K562 (cell line): Measurements from ENCODE around the gene BASP1. TPM values are rescaled to one million over a fixed set of nuclear protein-coding genes. Genes with fewer than 3 reads are reported as not detected.

ENCODE experiments used
- ATAC-seq: fragments of 200-7000 bp; cut with Tn5 transposase; 3 replicates; pipeline ENCODE4 v1.9.1; 2020; ENCODE audit warnings: moderate library complexity
- BruUV-seq: library from RNA; stranded (reverse); fragments of 400-500 nt; replicated peaks from 2 replicates; lab custom pipeline; 2021; lab: Mats Ljungman, UMichigan
- CTCF ChIA-PET: fragments of 300-600 bp; formaldehyde crosslinking; extraction: SDS; loops from one replicate; lab custom pipeline; 2021; ENCODE audit warnings: low intra/inter-chr PET ratio; lab: Yijun Ruan, JAX
- POLR2A ChIA-PET: fragments of 300-600, 350-650 bp; sonication (Branson Sonifier 250); formaldehyde crosslinking; extraction: SDS; loops from one replicate; lab custom pipeline; 2021; ENCODE audit warnings: antibody characterized with exemption, inconsistent platforms; lab: Yijun Ruan, JAX
- DNase-seq, 4 experiments: peaks; one replicate each; pipeline versions ENCODE4 v3.0.0 to v3.0.0-alpha.2; 2011 to 2018; ENCODE audit warnings: low spot score in 3 of 4, mixed read lengths in 3 of 4; ENCODE audit errors: extremely low read depth in 1 of 4
- FAIRE-seq: peaks from 2 replicates; lab custom pipeline; 2011; peaks lifted over from hg19 to GRCh38; lab: Jason Lieb, UNC
- H2AFZ ChIP-seq: 2 replicates; pipeline ENCODE4 v1.6.0; 2011; ENCODE audit warnings: low read depth, low read length, control low read depth, inconsistent platforms
- H3K27ac ChIP-seq: fragments of 200-600 bp; 3 replicates; pipeline ENCODE4 v1.8.0; 2011; ENCODE audit warnings: low read depth, mild to moderate bottlenecking, control low read depth, inconsistent platforms, low read length, moderate library complexity, mixed read lengths; ENCODE audit errors: extremely low read depth
- H3K27me3 ChIP-seq, 2 experiments: fragments of 300-600 bp in 1 of 2; 2 replicates in 1 of 2; 3 replicates in 1 of 2; pipeline versions ENCODE4 v1.6.0 to v1.8.0; 2011; ENCODE audit warnings: inconsistent platforms in 2 of 2, low read length in 2 of 2, mild to moderate bottlenecking in 1 of 2, mixed read lengths in 1 of 2, moderate library complexity in 1 of 2; ENCODE audit not compliant: control insufficient read depth in 2 of 2, insufficient read depth in 2 of 2
- H3K36me3 ChIP-seq: fragments of 300-600 bp; 3 replicates; pipeline ENCODE4 v1.8.0; 2011; ENCODE audit warnings: mild to moderate bottlenecking, low read length, inconsistent platforms; ENCODE audit not compliant: control insufficient read depth, insufficient read depth
- H3K4me1 ChIP-seq, 2 experiments: fragments of 200-600 bp in 1 of 2; replicated peaks in 1 of 2; 2 replicates in 1 of 2; 3 replicates in 1 of 2; pipeline versions ENCODE4 v1.5.1 to v1.8.0; 2011; ENCODE audit warnings: inconsistent platforms in 2 of 2, low read length in 2 of 2, mild to moderate bottlenecking in 1 of 2, mixed read lengths in 1 of 2, moderate library complexity in 1 of 2; ENCODE audit not compliant: control insufficient read depth in 2 of 2, insufficient read depth in 2 of 2
- H3K4me2 ChIP-seq: 2 replicates; pipeline ENCODE4 v1.6.1; 2011; ENCODE audit warnings: low read length, control low read depth, inconsistent platforms, mixed read lengths; ENCODE audit not compliant: insufficient read depth
- H3K4me3 ChIP-seq: fragments of 200-600 bp; sonication (generic), shearing (Covaris generic); 2 replicates; pipeline ENCODE4 v1.5.1; 2016; ENCODE audit warnings: control low read depth, inconsistent platforms
- H3K79me2 ChIP-seq: fragments of 200-600 bp; 3 replicates; pipeline ENCODE4 v1.8.0; 2011; ENCODE audit warnings: low read length, inconsistent platforms; ENCODE audit not compliant: control insufficient read depth, insufficient read depth
- H3K9ac ChIP-seq, 2 experiments: 2 replicates each; pipeline versions ENCODE4 v1.6.0 to v1.6.1; 2011; ENCODE audit warnings: low read depth in 2 of 2, low read length in 2 of 2, control low read depth in 1 of 2, inconsistent platforms in 1 of 2, mild to moderate bottlenecking in 1 of 2, mixed read lengths in 1 of 2; ENCODE audit not compliant: insufficient read depth in 1 of 2
- H3K9me1 ChIP-seq: one replicate; pipeline ENCODE4 v1.6.0; 2011; ENCODE audit warnings: inconsistent platforms, mild to moderate bottlenecking, low read length, moderate library complexity; ENCODE audit not compliant: control insufficient read depth, insufficient read depth
- H3K9me3 ChIP-seq: replicated peaks from 2 replicates; pipeline ENCODE4 v1.5.1; 2011; ENCODE audit warnings: low read depth, low read length, inconsistent platforms; ENCODE audit not compliant: control insufficient read depth, insufficient read depth
- H4K20me1 ChIP-seq: replicated peaks from 2 replicates; pipeline ENCODE4 v1.6.1; 2011; ENCODE audit warnings: low read length, inconsistent platforms, mixed read lengths; ENCODE audit not compliant: control insufficient read depth, insufficient read depth
- ATF1 ChIP-seq, 2 experiments: fragments of 450-650 bp in 1 of 2; IDR thresholded peaks; 2 replicates each; pipeline ENCODE4 v1.6.1; 2016; ENCODE audit warnings: missing compliant biosample characterization in 1 of 2, missing genetic modification characterization in 1 of 2
- BCLAF1 ChIP-seq, 2 experiments: fragments of 450-650 bp in 1 of 2; IDR thresholded peaks; 2 replicates each; pipeline ENCODE4 v1.6.1; 2011 to 2017; ENCODE audit warnings: low read depth in 2 of 2, antibody characterized with exemption in 1 of 2, borderline replicate concordance in 1 of 2, low read length in 1 of 2, mild to moderate bottlenecking in 1 of 2, mixed read lengths in 1 of 2; ENCODE audit not compliant: control insufficient read depth in 1 of 2
- DMBX1 ChIP-seq: fragments of 250-450 bp; sonication (Bioruptor Pico); IDR thresholded peaks from 2 replicates; pipeline ENCODE4 v1.8.0; 2022; ENCODE audit warnings: inconsistent platforms, mild to moderate bottlenecking, moderate library complexity, borderline replicate concordance
- HMG20A ChIP-seq: fragments of 450-650 bp; formaldehyde crosslinking; conservative IDR thresholded peaks from 2 replicates; pipeline ENCODE4 v1.4.0; 2020; ENCODE audit warnings: mild to moderate bottlenecking, mixed read lengths
- IRF2 ChIP-seq: sonication (generic); formaldehyde crosslinking; IDR thresholded peaks from 2 replicates; pipeline ENCODE4 v1.8.1; 2022; ENCODE audit warnings: mild to moderate bottlenecking, missing genetic modification reagents
- KAT2B ChIP-seq: IDR thresholded peaks from one replicate; pipeline ENCODE4 v1.6.1; 2012; ENCODE audit warnings: low read depth, mild to moderate bottlenecking, control low read depth, inconsistent platforms, low read length, moderate library complexity
- LCOR ChIP-seq: sonication (generic); formaldehyde crosslinking; IDR thresholded peaks from 2 replicates; pipeline ENCODE4 v1.8.0; 2022; ENCODE audit warnings: mild to moderate bottlenecking, missing genetic modification reagents
- NR2C1 ChIP-seq, 2 experiments: fragments of 450-650 bp; IDR thresholded peaks; 2 replicates each; pipeline ENCODE4 v1.6.1; 2017; ENCODE audit warnings: mild to moderate bottlenecking in 2 of 2, antibody characterized with exemption in 1 of 2, inconsistent platforms in 1 of 2, missing compliant biosample characterization in 1 of 2, missing genetic modification characterization in 1 of 2
- PPARD ChIP-seq: fragments of 250-450 bp; sonication (Bioruptor Pico); IDR thresholded peaks from 2 replicates; pipeline ENCODE4 v1.8.0; 2022; ENCODE audit warnings: inconsistent platforms, mild to moderate bottlenecking, moderate library complexity
- TCF15 ChIP-seq: fragments of 250-450 bp; sonication (Bioruptor Pico); IDR thresholded peaks from 2 replicates; pipeline ENCODE4 v1.8.0; 2022; ENCODE audit warnings: moderate library complexity, mild to moderate bottlenecking, inconsistent platforms
- THAP7 ChIP-seq: fragments of 250-450 bp; sonication (Bioruptor Pico); IDR thresholded peaks from 2 replicates; pipeline ENCODE4 v1.5.0; 2021
- TRIM25 ChIP-seq: fragments of 450-650 bp; IDR thresholded peaks from 2 replicates; pipeline ENCODE4 v1.7.0; 2016; ENCODE audit warnings: borderline replicate concordance
- USF2 ChIP-seq: sonication (generic); formaldehyde crosslinking; IDR thresholded peaks from 2 replicates; pipeline ENCODE4 v1.5.0; 2020; ENCODE audit warnings: missing genetic modification reagents
- ZNF133 ChIP-seq: fragments of 250-450 bp; sonication (Bioruptor Pico); IDR thresholded peaks from 2 replicates; pipeline ENCODE4 v1.4.0; 2020; ENCODE audit warnings: mild to moderate bottlenecking
- WGBS: fragments of 100-300 bp; shearing (Covaris generic); methylation state at CpG from one replicate; pipeline ENCODE4 v1.1.6; 2016; ENCODE audit warnings: low coverage, mixed read lengths; ENCODE audit not compliant: insufficient coverage; ENCODE audit errors: missing lambda C conversion rate; 5-methylcytosine and 5-hydroxymethylcytosine counted together
- in situ Hi-C: fragments of 300-500 bp; cut with MboI; formaldehyde crosslinking; loops from 4 replicates; pipeline ENCODE4 v1.15.0; 2018; ENCODE audit warnings: inconsistent platforms, mixed read lengths
- intact Hi-C: fragments of 100-400 bp; cut with micrococcal nuclease; formaldehyde crosslinking; loops from 2 replicates; pipeline ENCODE4 v1.14.2; 2022
- polyA plus RNA-seq, 8 experiments: library from polyadenylated mRNA; depleted of rRNA in 4 of 8; stranded (reverse) in 5 of 8; unstranded in 3 of 8; fragments of >200 nt; fragmentation: Nextera tagmentation in 2 of 8; fragmentation: Illumina TruSeq in 1 of 8; extraction: Ambion mirVana in 2 of 8; extraction: Trizol in 1 of 8; gene quantifications; 2 replicates each; pipeline versions ENCODE4 v1.2.1 to v1.2.3, GENCODE V29; 2011 to 2014; ENCODE audit warnings: inconsistent platforms in 1 of 8, missing spikeins in 1 of 8
- total RNA-seq, 7 experiments: library from RNA; depleted of rRNA in 6 of 7; stranded (reverse); fragments of >200 nt in 6 of 7; fragmentation: Illumina TruSeq in 2 of 7; extraction: Trizol in 2 of 7; gene quantifications; 2 replicates each; pipeline versions ENCODE4 v1.2.1 to v1.2.3, GENCODE V29; 2011 to 2021; ENCODE audit warnings: low replicate concordance in 1 of 7

Gene BASP1
- total and polyA plus RNA-seq, 9 of the 15 experiments (the other 6 are each of a cell fraction or from before 2014, with no cell fraction given), result 0.22 TPM; not detected in 8

GRCh38 chr5:17304282-17304681, 86.9 kb downstream of the BASP1 start (continued):
- no peak for TF ChIP-seq TRIM25
- TF ChIP-seq, all 486 proteins: peak for 0

- Histone ChIP-seq H3K79me2 (no peaks in the 10 kb centered on the region), H3K27me3 (0 out of 5 replicates have a peak, but pooled peaks cover 0 to 6% of the 10 kb centered on the region in 2 experiments), H3K27ac (no peak overlapping the region), H3K36me3 (no peaks in the 10 kb centered on the region), H4K20me1 (no peaks in the 10 kb centered on the region), H3K9ac (no peak overlapping the region), H3K9me1 (no peaks in the 10 kb centered on the region), H3K9me3 (no peaks in the 10 kb centered on the region), H2AFZ (no peak overlapping the region), H3K4me3 (no peak overlapping the region), H3K4me2 (no peak overlapping the region), H3K4me1 (peaks cover 0 to 5% of the 10 kb centered on the region in 2 experiments; a peak in 1 of 5 replicates)
- in situ Hi-C loops, result no loop called here
- intact Hi-C loops, result no loop called here
- ATAC-seq, result no peak
- WGBS, result 2% methylated on average over 5 of the region's 5 CpGs
- CTCF ChIA-PET, result no interaction called here
- FAIRE-seq, result no peak
- no peak for DNase-seq
- BruUV-seq, result no TSS peak
- POLR2A ChIA-PET, result no interaction called here
- TF ChIP-seq DMBX1 (CRISPR knock-in tag), result no peak
- TF ChIP-seq ATF1 (CRISPR knock-in tag; IDR thresholded peaks at IDR 0.05), result no peak
- no peak for TF ChIP-seq ATF1 (tag; IDR thresholded peaks at IDR 0.05)
- no peak for TF ChIP-seq HMG20A (CRISPR knock-in tag)
- TF ChIP-seq ZNF133 (CRISPR knock-in tag), result no peak
- TF ChIP-seq LCOR (CRISPR knock-in tag), result no peak
- TF ChIP-seq USF2 (CRISPR knock-in tag), result no peak
- no peak for TF ChIP-seq THAP7
- no peak for TF ChIP-seq NR2C1 (IDR thresholded peaks at IDR 0.05)
- no peak for TF ChIP-seq NR2C1 (tag; IDR thresholded peaks at IDR 0.05)
- no peak for TF ChIP-seq TCF15
- no peak for TF ChIP-seq KAT2B
- TF ChIP-seq PPARD (CRISPR knock-in tag), result no peak
- TF ChIP-seq IRF2 (CRISPR knock-in tag), result no peak
- no peak for TF ChIP-seq BCLAF1 (IDR thresholded peaks at IDR 0.05; ENCODE audit: borderline replicate concordance in 1 of 2, control insufficient read depth in 1 of 2, low read depth in 2 of 2, low read length in 1 of 2)
These were observed 87.6 kb downstream of the BASP1 start for GRCh38 chr5:17305017-17305416.
